ENCODE results near the gene CYP2S1.

- no peak for TF ChIP-seq CTCF (conservative IDR thresholded peaks at IDR 0.05; ENCODE audit: low read depth, low read length)
- TF ChIP-seq POLR2A (IDR thresholded peaks at IDR 0.05; ENCODE audit: low read depth, low read length): no peak
- no peak for TF ChIP-seq CEBPB (IDR thresholded peaks at IDR 0.05; ENCODE audit: low read depth, low read length)
- TF ChIP-seq RAD21 (IDR thresholded peaks at IDR 0.05; ENCODE audit: low read length): no peak
- TF ChIP-seq RFX5 (IDR thresholded peaks at IDR 0.05; ENCODE audit: low read depth, low read length): no peak
- TF ChIP-seq SMC3 (IDR thresholded peaks at IDR 0.05; ENCODE audit: low read depth, low read length): no peak
- TF ChIP-seq MAFK (IDR thresholded peaks at IDR 0.05; ENCODE audit: low read depth, low read length): no peak
- TF ChIP-seq MXI1 (IDR thresholded peaks at IDR 0.05; ENCODE audit: borderline replicate concordance, low read depth, low read length): no peak
- no peak for TF ChIP-seq USF2 (IDR thresholded peaks at IDR 0.05; ENCODE audit: low read depth, low read length)
- TF ChIP-seq NFE2L2 (IDR thresholded peaks at IDR 0.05; ENCODE audit: low read depth, low read length): no peak
- TF ChIP-seq RCOR1 (IDR thresholded peaks at IDR 0.05; ENCODE audit: insufficient replicate concordance, low read length): no peak
- TF ChIP-seq FOS (IDR thresholded peaks at IDR 0.05; ENCODE audit: low read depth, low read length): no peak
Measured at GRCh38 chr19:41189425-41190065, 3.5 kb upstream of the CYP2S1 start.
